Loucy (cell line): ENCODE measurements around the gene MC1R.

ENCODE experiments used
- EZH2phosphoT487 ChIP-seq: fragments of 200-600 bp; IDR thresholded peaks from 2 replicates; pipeline ENCODE4 v1.6.1; 2018; ENCODE audit warnings: antibody characterized with exemption, mild to moderate bottlenecking, moderate library complexity, borderline replicate concordance
- TF ChIP-seq, protein P1 (sequence below): fragments of 200-600 bp; sonication (generic); conservative IDR thresholded peaks from 2 replicates; pipeline ENCODE4 v1.5.1; 2014; ENCODE audit warnings: mild to moderate bottlenecking, antibody characterized with exemption, low read length

DNA sequence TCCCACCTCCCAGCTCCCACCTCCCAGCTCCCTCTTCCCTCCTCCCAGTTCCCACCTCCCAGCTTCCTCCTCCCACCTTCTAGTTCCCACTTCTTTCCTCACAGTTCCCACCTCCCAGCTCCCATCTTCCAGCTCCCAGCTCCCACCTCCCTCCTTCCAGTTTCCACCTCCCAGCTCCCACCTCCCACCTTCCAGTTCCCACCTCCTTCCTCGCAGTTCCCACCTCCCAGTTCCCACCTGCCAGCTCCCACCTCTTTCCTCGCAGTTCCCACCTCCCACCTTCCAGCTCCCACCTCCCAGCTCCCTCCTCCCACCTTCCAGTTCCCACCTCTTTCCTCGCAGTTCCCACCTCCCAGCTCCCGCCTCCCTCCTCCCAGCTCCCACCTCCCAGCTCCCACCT is 10.4 kb upstream of the MC1R start:
- TF ChIP-seq, protein P1, sequence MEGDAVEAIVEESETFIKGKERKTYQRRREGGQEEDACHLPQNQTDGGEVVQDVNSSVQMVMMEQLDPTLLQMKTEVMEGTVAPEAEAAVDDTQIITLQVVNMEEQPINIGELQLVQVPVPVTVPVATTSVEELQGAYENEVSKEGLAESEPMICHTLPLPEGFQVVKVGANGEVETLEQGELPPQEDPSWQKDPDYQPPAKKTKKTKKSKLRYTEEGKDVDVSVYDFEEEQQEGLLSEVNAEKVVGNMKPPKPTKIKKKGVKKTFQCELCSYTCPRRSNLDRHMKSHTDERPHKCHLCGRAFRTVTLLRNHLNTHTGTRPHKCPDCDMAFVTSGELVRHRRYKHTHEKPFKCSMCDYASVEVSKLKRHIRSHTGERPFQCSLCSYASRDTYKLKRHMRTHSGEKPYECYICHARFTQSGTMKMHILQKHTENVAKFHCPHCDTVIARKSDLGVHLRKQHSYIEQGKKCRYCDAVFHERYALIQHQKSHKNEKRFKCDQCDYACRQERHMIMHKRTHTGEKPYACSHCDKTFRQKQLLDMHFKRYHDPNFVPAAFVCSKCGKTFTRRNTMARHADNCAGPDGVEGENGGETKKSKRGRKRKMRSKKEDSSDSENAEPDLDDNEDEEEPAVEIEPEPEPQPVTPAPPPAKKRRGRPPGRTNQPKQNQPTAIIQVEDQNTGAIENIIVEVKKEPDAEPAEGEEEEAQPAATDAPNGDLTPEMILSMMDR = no peak
- TF ChIP-seq EZH2phosphoT487 = no peak
